ENCODE results near the gene NOVA1. TPM values are rescaled to one million over a fixed set of nuclear protein-coding genes. Genes with fewer than 3 reads are reported as not detected.

NOVA1 gene
- total and polyA plus RNA-seq, 2 of the 4 experiments (the other 2 are of a cell fraction) = 0.90 to 3.0 TPM

DNA sequence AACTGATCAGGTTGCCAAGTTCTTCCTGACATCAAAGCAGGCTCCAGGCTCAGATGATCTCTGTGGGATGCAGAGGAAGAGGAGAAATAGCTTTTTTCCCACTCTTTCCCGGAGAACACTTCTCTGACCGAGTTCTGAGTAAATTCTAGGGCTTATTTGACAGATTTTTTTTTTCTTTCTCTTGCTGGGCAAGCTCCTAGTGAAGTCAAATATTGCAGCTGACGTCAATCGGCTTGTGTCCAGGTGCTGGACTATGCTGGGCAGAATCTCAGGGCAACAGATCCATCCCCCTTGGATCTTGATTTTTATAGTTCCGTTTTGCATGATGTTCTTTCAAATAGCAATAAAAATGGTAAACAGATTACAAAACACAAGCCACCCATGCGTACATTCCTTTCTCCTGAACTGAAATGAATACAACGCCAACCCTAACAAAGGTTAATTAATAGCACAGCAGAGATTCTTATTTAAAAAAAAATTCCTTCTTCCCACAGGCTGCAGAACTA is 182.2 kb downstream of the NOVA1 start:
- POLR2A ChIA-PET (ENCODE audit: unreplicated experiment) = no interaction called here
- no peak for ATAC-seq (ENCODE audit: low read depth)
- intact Hi-C loops (cut with micrococcal nuclease) = no loop called here

More for the DNA sequence above, 182.2 kb downstream of the NOVA1 start:
- Histone ChIP-seq H3K9ac (ENCODE audit: low read depth, low read length) (no peak overlapping the region), H3K27me3 (ENCODE audit: control insufficient read depth, insufficient read depth, low read length) (no peaks in the 10 kb centered on the region), H3K56ac (ENCODE audit: extremely low read depth, insufficient read depth, low read length) (no peak overlapping the region), H4K91ac (ENCODE audit: insufficient read depth, low read depth, low read length) (no peak overlapping the region), H2AK5ac (ENCODE audit: low read depth, low read length) (no peak overlapping the region), H4K8ac (ENCODE audit: low read depth in 2 of 2, low read length in 2 of 2) (no peak overlapping the region), H3K9me1 (ENCODE audit: insufficient read depth, low read length) (no peaks in the 10 kb centered on the region), H2BK20ac (ENCODE audit: low read depth, low read length) (no peak overlapping the region), H2BK120ac (ENCODE audit: low read depth, low read length) (no peak overlapping the region), H2AFZ (replicated peaks; ENCODE audit: low read length, poor library complexity) (no peak overlapping the region), H3K9me3 (ENCODE audit: control insufficient read depth, insufficient read depth, low read length) (no peaks in the 10 kb centered on the region), H3K4me2 (ENCODE audit: low read depth, low read length) (no peak overlapping the region), H4K5ac (ENCODE audit: low read depth, low read length) (no peak overlapping the region), H2BK15ac (ENCODE audit: low read depth, low read length) (no peak overlapping the region), H3K18ac (ENCODE audit: low read depth, low read length) (no peak overlapping the region), H3K27ac (ENCODE audit: insufficient read depth, low read length) (no peak overlapping the region), H3K14ac (replicated peaks; ENCODE audit: low read depth, low read length) (no peak overlapping the region), H3K36me3 (ENCODE audit: control insufficient read depth, insufficient read depth, low read length) (no peaks in the 10 kb centered on the region), H3K79me1 (ENCODE audit: low read depth in 1 of 2, low read length in 2 of 2) (no peaks in the 10 kb centered on the region), H3K4ac (ENCODE audit: low read depth, low read length) (no peak overlapping the region), H4K20me1 (ENCODE audit: insufficient read depth, low read length) (no peaks in the 10 kb centered on the region), H3K23ac (ENCODE audit: low read depth, low read length) (no peak overlapping the region), H3K4me1 (ENCODE audit: control insufficient read depth, insufficient read depth, low read length) (no peaks in the 10 kb centered on the region), H2AK9ac (replicated peaks; ENCODE audit: low read depth, low read length, poor library complexity) (no peak overlapping the region), H3K4me3 (ENCODE audit: insufficient read depth, low read depth, low read length) (no peak overlapping the region), H2BK5ac (ENCODE audit: low read depth, low read length, poor library complexity, severe bottlenecking) (no peak overlapping the region)
- CTCF ChIA-PET = no interaction called here
- dilution Hi-C loops (cut with HindIII; ENCODE audit: low sequenced_read_pairs, unreplicated experiment) = no loop called here
- 30% methylated on average over 2 of the region's 7 CpGs; no CpG with 5 or more reads in 1 of the 2 experiments for WGBS, 2 experiments (ENCODE audit: extremely low coverage in 2 of 2, insufficient read length in 1 of 2)
- no peak for TF ChIP-seq POLR2A (IDR thresholded peaks at IDR 0.05; ENCODE audit: low read depth, low read length)
- no peak for TF ChIP-seq RCOR1 (IDR thresholded peaks at IDR 0.05; ENCODE audit: insufficient replicate concordance, low read length)
- TF ChIP-seq MAZ (IDR thresholded peaks at IDR 0.05; ENCODE audit: borderline replicate concordance, low read depth, low read length) = no peak
- TF ChIP-seq, protein P1, sequence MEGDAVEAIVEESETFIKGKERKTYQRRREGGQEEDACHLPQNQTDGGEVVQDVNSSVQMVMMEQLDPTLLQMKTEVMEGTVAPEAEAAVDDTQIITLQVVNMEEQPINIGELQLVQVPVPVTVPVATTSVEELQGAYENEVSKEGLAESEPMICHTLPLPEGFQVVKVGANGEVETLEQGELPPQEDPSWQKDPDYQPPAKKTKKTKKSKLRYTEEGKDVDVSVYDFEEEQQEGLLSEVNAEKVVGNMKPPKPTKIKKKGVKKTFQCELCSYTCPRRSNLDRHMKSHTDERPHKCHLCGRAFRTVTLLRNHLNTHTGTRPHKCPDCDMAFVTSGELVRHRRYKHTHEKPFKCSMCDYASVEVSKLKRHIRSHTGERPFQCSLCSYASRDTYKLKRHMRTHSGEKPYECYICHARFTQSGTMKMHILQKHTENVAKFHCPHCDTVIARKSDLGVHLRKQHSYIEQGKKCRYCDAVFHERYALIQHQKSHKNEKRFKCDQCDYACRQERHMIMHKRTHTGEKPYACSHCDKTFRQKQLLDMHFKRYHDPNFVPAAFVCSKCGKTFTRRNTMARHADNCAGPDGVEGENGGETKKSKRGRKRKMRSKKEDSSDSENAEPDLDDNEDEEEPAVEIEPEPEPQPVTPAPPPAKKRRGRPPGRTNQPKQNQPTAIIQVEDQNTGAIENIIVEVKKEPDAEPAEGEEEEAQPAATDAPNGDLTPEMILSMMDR (conservative IDR thresholded peaks at IDR 0.05; ENCODE audit: low read depth, low read length) = no peak
- TF ChIP-seq NFE2L2 (IDR thresholded peaks at IDR 0.05; ENCODE audit: low read depth, low read length) = no peak
- no peak for TF ChIP-seq MXI1 (IDR thresholded peaks at IDR 0.05; ENCODE audit: borderline replicate concordance, low read depth, low read length)
- no peak for TF ChIP-seq FOS (IDR thresholded peaks at IDR 0.05; ENCODE audit: low read depth, low read length)
- TF ChIP-seq SMC3 (IDR thresholded peaks at IDR 0.05; ENCODE audit: low read depth, low read length) = no peak
- no peak for TF ChIP-seq CHD1 (IDR thresholded peaks at IDR 0.05; ENCODE audit: low read depth, low read length)
- no peak for TF ChIP-seq CEBPB (IDR thresholded peaks at IDR 0.05; ENCODE audit: low read depth, low read length)
- TF ChIP-seq RAD21 (IDR thresholded peaks at IDR 0.05; ENCODE audit: low read length) = no peak
- TF ChIP-seq MAFK (IDR thresholded peaks at IDR 0.05; ENCODE audit: low read depth, low read length) = no peak
- no peak for TF ChIP-seq RFX5 (IDR thresholded peaks at IDR 0.05; ENCODE audit: low read depth, low read length)
- in situ Hi-C loops (cut with MboI; ENCODE audit: low sequenced_read_pairs) = no loop called here
- BruUV-seq (replicated peaks) = no TSS peak
- DNase-seq = no peak
